GM19351 (cell line): Measurements from ENCODE around the gene SSR4.
"Not testable (repeated sequence)": the region's sequence is repeated elsewhere in the genome, so short reads cannot be mapped to it uniquely, and the experiment has no call there.

ENCODE experiments used
- ATAC-seq: cut with Tn5 transposase; IDR thresholded peaks from one replicate; pipeline ENCODE4 v1.9.1; 2021; ENCODE audit warnings: mild to moderate bottlenecking, moderate library complexity; ENCODE audit not compliant: unreplicated experiment

Gene SSR4

GRCh38 chrX:153794018-153794896, at the start of gene SSR4, which contains the start of gene IDH3G:
Gene SSR4, plus strand, starts transcription at chrX:153794668. Its CDS starts 20 bp downstream, at chrX:153794688.
Gene IDH3G, minus strand, starts transcription at chrX:153794375. Its CDS starts 49 bp downstream, at chrX:153794326.
- peak; percentile 88 for ATAC-seq

GRCh38 chrX:153745067-153745433, 49.4 kb upstream of the SSR4 start:
- ATAC-seq, result not testable (repeated sequence)

GRCh38 chrX:153746359-153746758, 48.1 kb upstream of the SSR4 start:
- no peak for ATAC-seq

- not testable (repeated sequence) for ATAC-seq
These were observed 47.5 kb upstream of the SSR4 start for GRCh38 chrX:153746991-153747390.

GRCh38 chrX:153749017-153749416, 45.5 kb upstream of the SSR4 start:
- not testable (repeated sequence) for ATAC-seq

- ATAC-seq, result no peak
These were observed 44.2 kb upstream of the SSR4 start for GRCh38 chrX:153750127-153750774.

- ATAC-seq, result no peak
These were observed 39.3 kb upstream of the SSR4 start for GRCh38 chrX:153755136-153755535.

GRCh38 chrX:153761863-153762262, 32.6 kb upstream of the SSR4 start:
- ATAC-seq, result no peak

GRCh38 chrX:153762626-153763173, 31.8 kb upstream of the SSR4 start:
- no peak for ATAC-seq

GRCh38 chrX:153763298-153763932, 31.1 kb upstream of the SSR4 start:
- ATAC-seq, result no peak

- peak; percentile 77 for ATAC-seq
These were observed 30.3 kb upstream of the SSR4 start, which contains the start of gene PLXNB3 for GRCh38 chrX:153763989-153764755. Gene PLXNB3, plus strand, starts transcription at chrX:153764249. Its CDS starts 1,287 bp downstream, at chrX:153765536.

- ATAC-seq, result no peak
These were observed 29.7 kb upstream of the SSR4 start for GRCh38 chrX:153764786-153765137.

GRCh38 chrX:153765138-153766079, 29.1 kb upstream of the SSR4 start:
- no peak for ATAC-seq

- no peak for ATAC-seq
These were observed 28.2 kb upstream of the SSR4 start for GRCh38 chrX:153766098-153766817.

GRCh38 chrX:153766871-153767673, 27.4 kb upstream of the SSR4 start:
- ATAC-seq, result no peak

GRCh38 chrX:153767674-153768055, 26.8 kb upstream of the SSR4 start:
- no peak for ATAC-seq

- ATAC-seq, result no peak
These were observed 25.9 kb upstream of the SSR4 start for GRCh38 chrX:153768311-153769157.
